ENCODE measurements around the gene BCAS1.

Gene BCAS1

DNA sequence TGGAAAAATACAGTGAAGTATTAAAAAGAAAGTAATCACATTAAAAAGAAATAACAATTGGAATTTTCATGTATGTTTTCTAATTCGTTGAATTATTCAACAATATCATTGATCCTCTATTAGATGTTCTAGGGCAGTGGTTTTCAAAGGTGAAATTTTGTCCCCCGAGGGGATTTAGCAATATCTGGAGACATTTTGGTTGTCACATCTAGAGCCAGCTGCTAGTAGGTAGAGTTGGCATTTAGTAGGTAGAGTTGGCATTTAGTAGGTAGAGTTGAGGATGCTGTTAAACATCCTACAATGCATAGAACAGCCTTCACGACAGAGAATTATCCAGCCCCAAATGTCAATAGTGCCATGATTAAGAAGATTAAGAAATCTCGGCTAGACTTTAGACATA, 173.7 kb downstream of the BCAS1 start:
- peak overlapping the region; percentile 99 for H3K27ac ChIP-seq (ENCODE audit: low read depth, low read length, poor library complexity, severe bottlenecking)
- H2AFZ ChIP-seq (ENCODE audit: low read length) = no peak overlapping the region
- no peaks in the 10 kb centered on the region for H3K9me2 ChIP-seq (ENCODE audit: low read depth, low read length)
- no peak for TF ChIP-seq EZH2 (IDR thresholded peaks at IDR 0.05; ENCODE audit: borderline replicate concordance, low read length)
- TF ChIP-seq, protein P1, sequence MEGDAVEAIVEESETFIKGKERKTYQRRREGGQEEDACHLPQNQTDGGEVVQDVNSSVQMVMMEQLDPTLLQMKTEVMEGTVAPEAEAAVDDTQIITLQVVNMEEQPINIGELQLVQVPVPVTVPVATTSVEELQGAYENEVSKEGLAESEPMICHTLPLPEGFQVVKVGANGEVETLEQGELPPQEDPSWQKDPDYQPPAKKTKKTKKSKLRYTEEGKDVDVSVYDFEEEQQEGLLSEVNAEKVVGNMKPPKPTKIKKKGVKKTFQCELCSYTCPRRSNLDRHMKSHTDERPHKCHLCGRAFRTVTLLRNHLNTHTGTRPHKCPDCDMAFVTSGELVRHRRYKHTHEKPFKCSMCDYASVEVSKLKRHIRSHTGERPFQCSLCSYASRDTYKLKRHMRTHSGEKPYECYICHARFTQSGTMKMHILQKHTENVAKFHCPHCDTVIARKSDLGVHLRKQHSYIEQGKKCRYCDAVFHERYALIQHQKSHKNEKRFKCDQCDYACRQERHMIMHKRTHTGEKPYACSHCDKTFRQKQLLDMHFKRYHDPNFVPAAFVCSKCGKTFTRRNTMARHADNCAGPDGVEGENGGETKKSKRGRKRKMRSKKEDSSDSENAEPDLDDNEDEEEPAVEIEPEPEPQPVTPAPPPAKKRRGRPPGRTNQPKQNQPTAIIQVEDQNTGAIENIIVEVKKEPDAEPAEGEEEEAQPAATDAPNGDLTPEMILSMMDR (IDR thresholded peaks at IDR 0.05; ENCODE audit: low read length) = no peak
- H3K9me3 ChIP-seq (ENCODE audit: low read length) = no peaks in the 10 kb centered on the region
- no peak overlapping the region for H3K9ac ChIP-seq (ENCODE audit: low read length)
- H3K4me2 ChIP-seq (ENCODE audit: low read length) = no peak overlapping the region
- H3K4me1 ChIP-seq (ENCODE audit: insufficient read depth, low read length, severe bottlenecking) = peaks cover 82% of the 10 kb centered on the region
- H3K27me3 ChIP-seq (ENCODE audit: insufficient read depth, low read length) = no peaks in the 10 kb centered on the region
- H3K36me3 ChIP-seq (ENCODE audit: insufficient read depth, low read length) = no peaks in the 10 kb centered on the region
- no peaks in the 10 kb centered on the region for H4K20me1 ChIP-seq (ENCODE audit: insufficient read depth, low read length)
- H3K4me3 ChIP-seq (ENCODE audit: low read depth, low read length, poor library complexity, severe bottlenecking) = no peak overlapping the region
- H3K79me2 ChIP-seq (ENCODE audit: insufficient read depth, low read length) = no peaks in the 10 kb centered on the region
- H3F3A ChIP-seq (ENCODE audit: insufficient read depth, low read length) = peaks cover 11% of the 10 kb centered on the region

DNA sequence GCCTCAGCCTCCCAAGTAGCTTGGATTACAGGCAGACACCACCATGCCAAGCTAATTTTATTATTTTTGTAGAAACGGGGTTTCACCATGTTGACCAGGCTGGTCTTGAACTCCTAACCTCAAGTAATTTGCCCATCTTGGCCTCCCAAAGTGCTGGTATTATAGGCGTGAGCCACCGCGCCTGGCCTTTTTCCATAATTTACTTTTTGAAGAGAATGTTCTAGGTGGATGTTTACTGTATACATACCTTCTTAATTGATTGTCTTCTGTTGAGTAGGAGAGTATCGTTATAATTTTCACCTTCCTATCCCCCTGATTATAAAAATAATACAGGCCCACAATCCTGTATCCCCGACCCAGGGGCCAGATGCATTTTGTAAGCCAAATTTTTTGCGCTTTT, 174.4 kb downstream of the BCAS1 start:
- H4K20me1 ChIP-seq (ENCODE audit: insufficient read depth, low read length) = no peaks in the 10 kb centered on the region
- no peaks in the 10 kb centered on the region for H3K36me3 ChIP-seq (ENCODE audit: insufficient read depth, low read length)
- no peak overlapping the region for H2AFZ ChIP-seq (ENCODE audit: low read length)
- H3K4me3 ChIP-seq (ENCODE audit: low read depth, low read length, poor library complexity, severe bottlenecking) = no peak overlapping the region
- H3K9me3 ChIP-seq (ENCODE audit: low read length) = no peaks in the 10 kb centered on the region
- H3K9ac ChIP-seq (ENCODE audit: low read length) = no peak overlapping the region
- no peaks in the 10 kb centered on the region for H3K9me2 ChIP-seq (ENCODE audit: low read depth, low read length)
- TF ChIP-seq EZH2 (IDR thresholded peaks at IDR 0.05; ENCODE audit: borderline replicate concordance, low read length) = no peak
- TF ChIP-seq, protein P1 (IDR thresholded peaks at IDR 0.05; ENCODE audit: low read length) = no peak
- H3K4me1 ChIP-seq (ENCODE audit: insufficient read depth, low read length, severe bottlenecking) = peaks cover 82% of the 10 kb centered on the region
- H3K27me3 ChIP-seq (ENCODE audit: insufficient read depth, low read length) = no peaks in the 10 kb centered on the region
- no peaks in the 10 kb centered on the region for H3K79me2 ChIP-seq (ENCODE audit: insufficient read depth, low read length)
- H3K4me2 ChIP-seq (ENCODE audit: low read length) = no peak overlapping the region
- peaks cover 11% of the 10 kb centered on the region for H3F3A ChIP-seq (ENCODE audit: insufficient read depth, low read length)
- H3K27ac ChIP-seq (ENCODE audit: low read depth, low read length, poor library complexity, severe bottlenecking) = peak overlapping the region; percentile 99

DNA sequence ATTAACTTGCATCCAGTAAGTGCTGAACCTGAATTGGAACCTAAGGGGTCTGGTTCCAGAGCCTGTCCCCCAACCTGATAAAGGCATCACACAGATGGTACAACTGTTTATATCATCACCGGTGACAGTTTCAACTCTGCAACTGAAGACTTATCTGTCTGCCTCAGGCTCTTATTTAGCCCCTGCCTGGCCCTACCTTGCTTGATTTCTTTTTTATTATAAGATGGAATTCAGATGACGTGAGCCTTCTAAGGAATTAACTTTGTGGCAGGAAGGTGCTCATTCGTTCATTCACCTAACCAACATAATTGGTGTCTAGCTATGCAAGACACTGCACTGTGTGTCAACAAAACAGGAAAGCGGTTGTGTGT, 175.0 kb downstream of the BCAS1 start:
- H3K4me3 ChIP-seq (ENCODE audit: low read depth, low read length, poor library complexity, severe bottlenecking) = peak overlapping the region; percentile 25
- H3K9me2 ChIP-seq (ENCODE audit: low read depth, low read length) = no peaks in the 10 kb centered on the region
- H3K27ac ChIP-seq (ENCODE audit: low read depth, low read length, poor library complexity, severe bottlenecking) = peak overlapping the region; percentile 99
- TF ChIP-seq, protein P1 (IDR thresholded peaks at IDR 0.05; ENCODE audit: low read length) = no peak
- TF ChIP-seq EZH2 (IDR thresholded peaks at IDR 0.05; ENCODE audit: borderline replicate concordance, low read length) = no peak
- peak overlapping the region; percentile 60 for H3K4me2 ChIP-seq (ENCODE audit: low read length)
- no peaks in the 10 kb centered on the region for H3K9me3 ChIP-seq (ENCODE audit: low read length)
- H3K79me2 ChIP-seq (ENCODE audit: insufficient read depth, low read length) = no peaks in the 10 kb centered on the region
- H3K36me3 ChIP-seq (ENCODE audit: insufficient read depth, low read length) = no peaks in the 10 kb centered on the region
- H4K20me1 ChIP-seq (ENCODE audit: insufficient read depth, low read length) = no peaks in the 10 kb centered on the region
- peaks cover 11% of the 10 kb centered on the region for H3F3A ChIP-seq (ENCODE audit: insufficient read depth, low read length)
- H3K9ac ChIP-seq (ENCODE audit: low read length) = peak overlapping the region; percentile 77
- H2AFZ ChIP-seq (ENCODE audit: low read length) = no peak overlapping the region
- peaks cover 82% of the 10 kb centered on the region for H3K4me1 ChIP-seq (ENCODE audit: insufficient read depth, low read length, severe bottlenecking)
- no peaks in the 10 kb centered on the region for H3K27me3 ChIP-seq (ENCODE audit: insufficient read depth, low read length)
